SK-N-SH treated with all-trans-retinoic acid at 6 μM for 48 hours (cell line): ENCODE data around the gene NXPE2.

Experiments used
- ATAC-seq: fragments of 200-7000 bp; cut with Tn5 transposase; 3 replicates; pipeline ENCODE4 v1.9.1; 2020; ENCODE audit warnings: mild to moderate bottlenecking, moderate library complexity
- ARNTL ChIP-seq: fragments of 450-650 bp; formaldehyde crosslinking; IDR thresholded peaks from 2 replicates; pipeline ENCODE4 v1.5.0; 2020; ENCODE audit warnings: low read depth, mild to moderate bottlenecking, moderate library complexity, borderline replicate concordance
- BACH2 ChIP-seq: fragments of 250-450 bp; sonication (Bioruptor Pico); IDR thresholded peaks from 2 replicates; pipeline ENCODE4 v1.9.0; 2021; ENCODE audit warnings: mild to moderate bottlenecking, borderline replicate concordance
- CSDC2 ChIP-seq: fragments of 250-450 bp; sonication (Bioruptor Pico); IDR thresholded peaks from 2 replicates; pipeline ENCODE4 v1.5.0; 2020; ENCODE audit warnings: mild to moderate bottlenecking, moderate library complexity
- ESRRG ChIP-seq: fragments of 250-450 bp; sonication (Bioruptor Pico); IDR thresholded peaks from 2 replicates; pipeline ENCODE4 v1.6.1; 2021; ENCODE audit warnings: mild to moderate bottlenecking
- GLIS3 ChIP-seq: fragments of 250-450 bp; sonication (Bioruptor Pico); IDR thresholded peaks from 2 replicates; pipeline ENCODE4 v1.5.0; 2020; ENCODE audit warnings: mild to moderate bottlenecking, moderate library complexity
- ISL1 ChIP-seq: fragments of 250-450 bp; sonication (Bioruptor Pico); IDR thresholded peaks from 2 replicates; pipeline ENCODE4 v2.1.2; 2022; ENCODE audit warnings: mild to moderate bottlenecking, moderate library complexity
- OSR1 ChIP-seq: fragments of 250-450 bp; sonication (Bioruptor Pico); IDR thresholded peaks from 2 replicates; pipeline ENCODE4 v1.8.0; 2022; ENCODE audit warnings: moderate library complexity, mild to moderate bottlenecking, inconsistent platforms
- PPARA ChIP-seq: fragments of 250-450 bp; sonication (Bioruptor Pico); IDR thresholded peaks from 2 replicates; pipeline ENCODE4 v1.5.0; 2020; ENCODE audit warnings: mild to moderate bottlenecking, borderline replicate concordance
- RARB ChIP-seq: fragments of 250-450 bp; sonication (Bioruptor Pico); IDR thresholded peaks from 2 replicates; pipeline ENCODE4 v1.8.0; 2021; ENCODE audit warnings: mild to moderate bottlenecking, moderate library complexity
- TCF4 ChIP-seq: fragments of 250-450 bp; sonication (Bioruptor Pico); IDR thresholded peaks from 2 replicates; pipeline ENCODE4 v1.8.0; 2021; ENCODE audit warnings: mild to moderate bottlenecking, moderate library complexity, borderline replicate concordance
- TOX ChIP-seq: fragments of 250-450 bp; sonication (Bioruptor Pico); IDR thresholded peaks from 2 replicates; pipeline ENCODE4 v1.8.0; 2021; ENCODE audit warnings: mild to moderate bottlenecking, moderate library complexity, borderline replicate concordance
- ZFP3 ChIP-seq: fragments of 250-450 bp; sonication (Bioruptor Pico); IDR thresholded peaks from 2 replicates; pipeline ENCODE4 v1.5.0; 2020; ENCODE audit warnings: mild to moderate bottlenecking, moderate library complexity
- ZFP30 ChIP-seq: fragments of 450-650 bp; formaldehyde crosslinking; IDR thresholded peaks from 2 replicates; pipeline ENCODE4 v1.5.0; 2022; ENCODE audit warnings: mild to moderate bottlenecking, moderate library complexity
- ZNF565 ChIP-seq: fragments of 450-650 bp; formaldehyde crosslinking; conservative IDR thresholded peaks from 2 replicates; pipeline ENCODE4 v1.5.0; 2020; ENCODE audit warnings: low read depth, mild to moderate bottlenecking, moderate library complexity
- ZNF70 ChIP-seq: fragments of 450-650 bp; formaldehyde crosslinking; IDR thresholded peaks from 2 replicates; pipeline ENCODE4 v1.5.0; 2020; ENCODE audit warnings: mild to moderate bottlenecking, moderate library complexity
- ZNF8 ChIP-seq: fragments of 450-650 bp; formaldehyde crosslinking; IDR thresholded peaks from 2 replicates; pipeline ENCODE4 v1.5.0; 2020; ENCODE audit warnings: mild to moderate bottlenecking, moderate library complexity
- TF ChIP-seq, protein P1 (sequence below): fragments of 250-450 bp; sonication (Bioruptor Pico); IDR thresholded peaks from 2 replicates; pipeline ENCODE4 v1.8.0; 2021; ENCODE audit warnings: low read depth, mild to moderate bottlenecking, moderate library complexity, borderline replicate concordance
- TF ChIP-seq, protein P2 (sequence below): fragments of 250-450 bp; sonication (Bioruptor Pico); IDR thresholded peaks from 2 replicates; pipeline ENCODE4 v1.8.0; 2020; ENCODE audit warnings: mild to moderate bottlenecking, moderate library complexity, borderline replicate concordance
- TF ChIP-seq, protein P3 (sequence below): fragments of 250-450 bp; sonication (Bioruptor Pico); IDR thresholded peaks from 2 replicates; pipeline ENCODE4 v1.5.0; 2020; ENCODE audit warnings: mild to moderate bottlenecking, moderate library complexity
- TF ChIP-seq, protein P4 (sequence below): fragments of 250-450 bp; sonication (Bioruptor Pico); IDR thresholded peaks from 2 replicates; pipeline ENCODE4 v1.5.1; 2020; ENCODE audit warnings: low read depth, mild to moderate bottlenecking, moderate library complexity

Gene NXPE2

GRCh38 chr11:114651145-114651718 is 27.1 kb upstream of the NXPE2 start:
- TF ChIP-seq CSDC2 (CRISPR knock-in tag), result no peak
- no peak for TF ChIP-seq ZNF70 (CRISPR knock-in tag)
- TF ChIP-seq ESRRG (CRISPR knock-in tag), result no peak
- TF ChIP-seq, all 23 proteins: peak for 0

GRCh38 chr11:114653148-114653547 is 25.2 kb upstream of the NXPE2 start:
- ATAC-seq, result no peak
- TF ChIP-seq ZNF565, result no peak
- TF ChIP-seq ZFP30 (CRISPR knock-in tag), result no peak
- no peak for TF ChIP-seq RARB (CRISPR knock-in tag)
- TF ChIP-seq ISL1 (CRISPR knock-in tag), result no peak
- no peak for TF ChIP-seq TOX (CRISPR knock-in tag)
- no peak for TF ChIP-seq OSR1 (CRISPR knock-in tag)
- TF ChIP-seq, protein P1, sequence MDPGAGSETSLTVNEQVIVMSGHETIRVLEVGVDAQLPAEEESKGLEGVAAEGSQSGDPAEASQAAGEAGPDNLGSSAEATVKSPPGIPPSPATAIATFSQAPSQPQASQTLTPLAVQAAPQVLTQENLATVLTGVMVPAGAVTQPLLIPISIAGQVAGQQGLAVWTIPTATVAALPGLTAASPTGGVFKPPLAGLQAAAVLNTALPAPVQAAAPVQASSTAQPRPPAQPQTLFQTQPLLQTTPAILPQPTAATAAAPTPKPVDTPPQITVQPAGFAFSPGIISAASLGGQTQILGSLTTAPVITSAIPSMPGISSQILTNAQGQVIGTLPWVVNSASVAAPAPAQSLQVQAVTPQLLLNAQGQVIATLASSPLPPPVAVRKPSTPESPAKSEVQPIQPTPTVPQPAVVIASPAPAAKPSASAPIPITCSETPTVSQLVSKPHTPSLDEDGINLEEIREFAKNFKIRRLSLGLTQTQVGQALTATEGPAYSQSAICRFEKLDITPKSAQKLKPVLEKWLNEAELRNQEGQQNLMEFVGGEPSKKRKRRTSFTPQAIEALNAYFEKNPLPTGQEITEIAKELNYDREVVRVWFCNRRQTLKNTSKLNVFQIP (CRISPR knock-in tag), result no peak
- no peak for TF ChIP-seq ZFP3 (CRISPR knock-in tag)
- no peak for TF ChIP-seq ARNTL (CRISPR knock-in tag)

More at GRCh38 chr11:114651145-114651718, 27.1 kb upstream of the NXPE2 start:
- ATAC-seq, result no peak

DNA sequence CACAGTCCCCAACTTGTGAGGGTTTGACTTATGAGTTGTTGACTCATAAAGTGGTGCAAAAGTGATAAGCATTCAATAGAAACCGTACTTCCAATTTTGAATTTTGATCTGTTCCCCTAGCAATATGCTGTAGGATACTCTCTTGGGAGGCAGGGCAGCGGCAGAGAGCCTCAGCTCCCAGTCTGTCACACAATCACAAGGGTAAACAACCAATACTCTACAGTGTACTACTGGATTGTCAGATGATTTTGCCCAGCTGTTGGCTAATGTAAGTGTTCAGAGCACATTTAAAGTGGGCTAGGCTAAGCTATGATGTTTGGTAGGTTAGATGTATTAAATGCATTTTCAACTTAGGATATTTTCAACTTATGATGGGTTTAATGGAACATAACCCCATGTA is 13.7 kb upstream of the NXPE2 start:
- TF ChIP-seq, protein P2, sequence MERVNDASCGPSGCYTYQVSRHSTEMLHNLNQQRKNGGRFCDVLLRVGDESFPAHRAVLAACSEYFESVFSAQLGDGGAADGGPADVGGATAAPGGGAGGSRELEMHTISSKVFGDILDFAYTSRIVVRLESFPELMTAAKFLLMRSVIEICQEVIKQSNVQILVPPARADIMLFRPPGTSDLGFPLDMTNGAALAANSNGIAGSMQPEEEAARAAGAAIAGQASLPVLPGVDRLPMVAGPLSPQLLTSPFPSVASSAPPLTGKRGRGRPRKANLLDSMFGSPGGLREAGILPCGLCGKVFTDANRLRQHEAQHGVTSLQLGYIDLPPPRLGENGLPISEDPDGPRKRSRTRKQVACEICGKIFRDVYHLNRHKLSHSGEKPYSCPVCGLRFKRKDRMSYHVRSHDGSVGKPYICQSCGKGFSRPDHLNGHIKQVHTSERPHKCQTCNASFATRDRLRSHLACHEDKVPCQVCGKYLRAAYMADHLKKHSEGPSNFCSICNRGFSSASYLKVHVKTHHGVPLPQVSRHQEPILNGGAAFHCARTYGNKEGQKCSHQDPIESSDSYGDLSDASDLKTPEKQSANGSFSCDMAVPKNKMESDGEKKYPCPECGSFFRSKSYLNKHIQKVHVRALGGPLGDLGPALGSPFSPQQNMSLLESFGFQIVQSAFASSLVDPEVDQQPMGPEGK, result no peak
- TF ChIP-seq OSR1 (CRISPR knock-in tag) (no peak), PPARA (CRISPR knock-in tag) (no peak), GLIS3 (CRISPR knock-in tag) (no peak), ARNTL (CRISPR knock-in tag) (no peak), ZNF8 (CRISPR knock-in tag) (no peak), TOX (CRISPR knock-in tag) (no peak), CSDC2 (CRISPR knock-in tag) (no peak), TCF4 (CRISPR knock-in tag) (no peak), BACH2 (no peak), RARB (CRISPR knock-in tag) (no peak), ZNF70 (CRISPR knock-in tag) (no peak), ISL1 (CRISPR knock-in tag) (no peak), ZFP30 (CRISPR knock-in tag) (no peak), ZNF565 (no peak)
- TF ChIP-seq, protein P3, sequence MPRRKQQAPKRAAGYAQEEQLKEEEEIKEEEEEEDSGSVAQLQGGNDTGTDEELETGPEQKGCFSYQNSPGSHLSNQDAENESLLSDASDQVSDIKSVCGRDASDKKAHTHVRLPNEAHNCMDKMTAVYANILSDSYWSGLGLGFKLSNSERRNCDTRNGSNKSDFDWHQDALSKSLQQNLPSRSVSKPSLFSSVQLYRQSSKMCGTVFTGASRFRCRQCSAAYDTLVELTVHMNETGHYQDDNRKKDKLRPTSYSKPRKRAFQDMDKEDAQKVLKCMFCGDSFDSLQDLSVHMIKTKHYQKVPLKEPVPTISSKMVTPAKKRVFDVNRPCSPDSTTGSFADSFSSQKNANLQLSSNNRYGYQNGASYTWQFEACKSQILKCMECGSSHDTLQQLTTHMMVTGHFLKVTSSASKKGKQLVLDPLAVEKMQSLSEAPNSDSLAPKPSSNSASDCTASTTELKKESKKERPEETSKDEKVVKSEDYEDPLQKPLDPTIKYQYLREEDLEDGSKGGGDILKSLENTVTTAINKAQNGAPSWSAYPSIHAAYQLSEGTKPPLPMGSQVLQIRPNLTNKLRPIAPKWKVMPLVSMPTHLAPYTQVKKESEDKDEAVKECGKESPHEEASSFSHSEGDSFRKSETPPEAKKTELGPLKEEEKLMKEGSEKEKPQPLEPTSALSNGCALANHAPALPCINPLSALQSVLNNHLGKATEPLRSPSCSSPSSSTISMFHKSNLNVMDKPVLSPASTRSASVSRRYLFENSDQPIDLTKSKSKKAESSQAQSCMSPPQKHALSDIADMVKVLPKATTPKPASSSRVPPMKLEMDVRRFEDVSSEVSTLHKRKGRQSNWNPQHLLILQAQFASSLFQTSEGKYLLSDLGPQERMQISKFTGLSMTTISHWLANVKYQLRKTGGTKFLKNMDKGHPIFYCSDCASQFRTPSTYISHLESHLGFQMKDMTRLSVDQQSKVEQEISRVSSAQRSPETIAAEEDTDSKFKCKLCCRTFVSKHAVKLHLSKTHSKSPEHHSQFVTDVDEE (CRISPR knock-in tag), result no peak
- TF ChIP-seq, protein P1 (CRISPR knock-in tag), result no peak
- TF ChIP-seq, protein P4, sequence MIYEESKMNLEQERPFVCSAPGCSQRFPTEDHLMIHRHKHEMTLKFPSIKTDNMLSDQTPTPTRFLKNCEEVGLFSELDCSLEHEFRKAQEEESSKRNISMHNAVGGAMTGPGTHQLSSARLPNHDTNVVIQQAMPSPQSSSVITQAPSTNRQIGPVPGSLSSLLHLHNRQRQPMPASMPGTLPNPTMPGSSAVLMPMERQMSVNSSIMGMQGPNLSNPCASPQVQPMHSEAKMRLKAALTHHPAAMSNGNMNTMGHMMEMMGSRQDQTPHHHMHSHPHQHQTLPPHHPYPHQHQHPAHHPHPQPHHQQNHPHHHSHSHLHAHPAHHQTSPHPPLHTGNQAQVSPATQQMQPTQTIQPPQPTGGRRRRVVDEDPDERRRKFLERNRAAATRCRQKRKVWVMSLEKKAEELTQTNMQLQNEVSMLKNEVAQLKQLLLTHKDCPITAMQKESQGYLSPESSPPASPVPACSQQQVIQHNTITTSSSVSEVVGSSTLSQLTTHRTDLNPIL (CRISPR knock-in tag), result no peak

More for the DNA sequence above, 13.7 kb upstream of the NXPE2 start:
- ATAC-seq, result no peak
